GM12875 (cell line): ENCODE data around the gene SPECC1L.
"Not testable (repeated sequence)": the region's sequence is repeated elsewhere in the genome, so short reads cannot be mapped to it uniquely, and the experiment has no call there.

Experiments
- H3K4me3 ChIP-seq: one replicate; pipeline ENCODE4 v1.5.1; 2011; ENCODE audit warnings: low read depth, low read length, control low read depth
- TF ChIP-seq, protein P1 (sequence below): IDR thresholded peaks from 2 replicates; pipeline ENCODE4 v1.5.1; 2011; ENCODE audit warnings: low read depth, mild to moderate bottlenecking, control low read depth, inconsistent platforms, low read length, moderate library complexity, borderline replicate concordance; ENCODE audit not compliant: insufficient read depth

Gene SPECC1L

GRCh38 chr22:24240381-24240780, 30.2 kb upstream of the SPECC1L start:
- H3K4me3 ChIP-seq: no peak overlapping the region

DNA sequence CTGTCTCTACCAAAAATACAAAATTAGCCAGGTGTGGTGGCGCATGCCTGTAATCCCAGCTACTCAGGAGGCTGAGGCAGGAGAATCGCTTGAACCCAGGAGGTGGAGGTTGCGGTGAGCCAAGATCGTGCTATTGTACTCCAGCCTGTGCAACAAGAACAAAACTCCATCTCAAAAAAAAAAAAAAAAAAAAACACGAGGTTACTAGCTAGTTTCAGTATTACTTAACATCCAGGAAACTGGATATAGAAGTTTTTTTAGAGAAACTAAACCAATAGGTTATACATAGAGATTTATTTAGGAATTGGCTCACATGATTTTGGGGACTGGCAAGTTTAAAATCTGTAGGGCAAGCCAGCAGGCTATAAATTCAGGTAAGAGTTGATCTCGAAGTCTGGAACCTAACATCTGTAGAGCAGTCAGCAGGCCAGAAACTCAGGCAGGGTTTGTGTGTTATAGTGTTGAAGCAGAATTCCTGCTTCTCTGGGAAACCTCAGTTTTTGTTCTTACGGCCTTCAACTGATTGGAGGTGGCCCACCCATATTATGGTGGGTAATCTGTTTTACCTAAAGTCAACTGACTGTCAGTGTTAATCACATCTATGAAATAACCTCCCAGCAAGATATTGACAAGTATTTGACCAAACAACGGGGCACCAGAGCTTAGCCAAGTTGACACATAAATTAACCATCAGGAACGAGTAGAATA, 29.5 kb upstream of the SPECC1L start:
- H3K4me3 ChIP-seq: not testable (repeated sequence)

More at GRCh38 chr22:24240381-24240780, 30.2 kb upstream of the SPECC1L start:
- TF ChIP-seq, protein P1, sequence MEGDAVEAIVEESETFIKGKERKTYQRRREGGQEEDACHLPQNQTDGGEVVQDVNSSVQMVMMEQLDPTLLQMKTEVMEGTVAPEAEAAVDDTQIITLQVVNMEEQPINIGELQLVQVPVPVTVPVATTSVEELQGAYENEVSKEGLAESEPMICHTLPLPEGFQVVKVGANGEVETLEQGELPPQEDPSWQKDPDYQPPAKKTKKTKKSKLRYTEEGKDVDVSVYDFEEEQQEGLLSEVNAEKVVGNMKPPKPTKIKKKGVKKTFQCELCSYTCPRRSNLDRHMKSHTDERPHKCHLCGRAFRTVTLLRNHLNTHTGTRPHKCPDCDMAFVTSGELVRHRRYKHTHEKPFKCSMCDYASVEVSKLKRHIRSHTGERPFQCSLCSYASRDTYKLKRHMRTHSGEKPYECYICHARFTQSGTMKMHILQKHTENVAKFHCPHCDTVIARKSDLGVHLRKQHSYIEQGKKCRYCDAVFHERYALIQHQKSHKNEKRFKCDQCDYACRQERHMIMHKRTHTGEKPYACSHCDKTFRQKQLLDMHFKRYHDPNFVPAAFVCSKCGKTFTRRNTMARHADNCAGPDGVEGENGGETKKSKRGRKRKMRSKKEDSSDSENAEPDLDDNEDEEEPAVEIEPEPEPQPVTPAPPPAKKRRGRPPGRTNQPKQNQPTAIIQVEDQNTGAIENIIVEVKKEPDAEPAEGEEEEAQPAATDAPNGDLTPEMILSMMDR: no peak

DNA sequence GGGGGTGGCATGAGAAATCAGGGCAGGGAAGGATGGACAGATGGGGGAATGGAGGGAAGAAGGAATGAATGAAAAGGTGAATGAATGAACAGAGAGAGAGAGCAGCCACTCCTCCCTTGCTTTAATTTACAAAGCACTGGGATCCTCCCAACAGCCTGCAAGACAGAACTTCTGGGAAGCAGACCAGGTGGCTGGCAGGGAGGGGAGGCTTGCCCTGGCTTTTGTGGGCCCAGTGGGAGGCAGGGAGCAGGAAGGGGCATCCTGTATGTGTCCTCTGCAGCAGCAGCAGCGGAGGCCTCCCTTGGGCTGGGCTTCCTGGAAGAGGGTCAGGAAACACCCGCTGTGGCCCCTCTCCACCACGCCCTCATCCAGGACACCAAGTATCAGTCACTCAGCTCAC, 27.2 kb upstream of the SPECC1L start:
- H3K4me3 ChIP-seq: not testable (repeated sequence)

DNA sequence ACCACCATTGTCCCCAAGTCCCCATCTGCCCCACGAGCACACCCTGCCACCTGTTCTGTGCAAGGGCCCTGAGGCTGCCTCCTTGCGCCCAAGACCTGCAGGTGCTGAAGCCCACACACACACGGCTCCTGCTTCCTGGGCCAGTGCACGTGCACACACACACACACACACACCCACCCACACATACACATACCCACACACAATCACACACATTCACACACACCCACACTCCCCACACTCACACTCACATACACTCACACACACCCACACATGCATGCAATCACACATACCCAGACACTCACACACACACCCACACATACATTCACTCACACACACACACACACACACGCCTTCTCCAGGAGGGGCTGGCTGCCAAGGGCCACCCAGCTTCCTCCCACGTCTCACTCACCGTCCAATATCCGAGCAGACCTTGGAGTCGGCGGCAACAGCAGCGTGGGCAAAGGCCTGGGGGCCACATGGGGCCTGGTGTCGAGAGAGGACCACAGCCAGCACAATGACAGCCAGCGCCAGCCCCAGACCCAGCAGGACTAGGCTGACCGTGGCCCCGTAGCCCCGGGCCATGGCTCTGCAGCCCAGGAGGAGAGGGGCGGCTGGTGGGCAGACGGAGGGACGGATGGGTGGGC, 26.4 kb upstream of the SPECC1L start:
- TF ChIP-seq, protein P1: no peak
- no peak overlapping the region for H3K4me3 ChIP-seq

GRCh38 chr22:24245030-24245431, 25.6 kb upstream of the SPECC1L start, which contains the start of gene GGT5:
TSS of gene GGT5 (minus strand) at chr22:24245082. CDS start at chr22:24244725, 357 bp downstream.
- H3K4me3 ChIP-seq: not testable (repeated sequence)

- H3K4me3 ChIP-seq: not testable (repeated sequence)
Observed at GRCh38 chr22:24245584-24246561, 24.8 kb upstream of the SPECC1L start.

DNA sequence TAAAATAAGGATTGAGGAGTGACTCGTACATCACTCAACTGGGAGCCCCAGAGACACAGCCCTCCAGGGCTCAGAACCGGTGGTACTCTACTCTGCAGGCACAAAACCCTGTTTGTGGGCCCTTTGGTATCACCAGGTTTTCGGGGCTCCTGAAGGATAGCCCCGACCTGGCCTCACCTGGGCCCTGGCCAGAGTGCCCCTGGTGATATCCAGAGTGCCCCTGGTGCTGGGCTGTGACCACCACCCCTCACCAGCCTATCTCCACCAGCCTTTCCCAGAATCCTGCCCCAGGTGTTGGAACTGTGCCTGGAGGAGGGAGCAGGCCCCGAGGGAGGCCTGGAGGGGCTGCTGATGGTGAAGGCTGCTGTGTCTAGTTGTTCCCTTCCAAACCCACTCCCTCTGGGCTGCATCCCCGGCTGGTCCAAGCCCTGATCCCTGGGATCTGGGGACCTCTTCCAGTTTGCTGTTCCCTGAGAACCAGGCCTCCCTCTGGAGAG, 23.6 kb upstream of the SPECC1L start:
- no peak overlapping the region for H3K4me3 ChIP-seq
- TF ChIP-seq, protein P1: no peak

DNA sequence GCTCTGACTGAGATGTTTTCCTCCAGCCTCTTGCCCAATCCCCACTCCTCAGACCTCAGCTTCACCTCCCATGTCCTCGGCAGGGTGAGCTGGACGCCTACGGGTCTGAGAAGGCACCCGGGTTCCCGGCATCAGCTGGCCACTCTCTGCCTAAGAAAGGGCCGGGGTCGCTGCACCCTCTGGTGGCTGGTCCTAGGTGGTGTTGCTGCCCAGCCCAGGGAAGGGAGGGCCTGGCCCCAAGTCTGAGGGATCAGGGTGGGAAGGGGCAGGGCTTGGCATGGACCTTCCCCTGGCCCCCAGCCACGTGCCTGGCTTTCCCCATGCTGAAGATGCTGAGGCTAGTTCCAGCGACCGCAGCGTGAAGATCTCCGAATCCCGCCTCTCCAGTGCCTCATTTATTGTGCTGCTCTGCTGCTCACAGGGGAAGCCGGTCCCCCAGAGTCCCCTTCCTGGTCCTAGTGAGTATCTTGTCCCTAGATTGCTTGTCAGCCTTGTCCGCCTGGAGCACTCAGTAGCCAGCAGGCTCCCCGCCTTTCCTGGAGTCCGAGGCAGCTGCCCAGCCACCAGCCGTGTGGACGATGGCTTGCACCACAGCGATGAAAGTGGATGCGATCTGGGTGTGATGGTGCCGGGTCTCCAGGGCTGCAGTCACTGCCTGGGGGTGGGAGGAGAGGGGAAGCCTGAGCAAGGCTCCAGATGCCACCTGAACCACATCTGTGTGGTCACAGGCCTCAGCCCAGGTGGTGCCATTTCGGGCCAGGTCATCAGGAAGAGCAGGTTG, 22.9 kb upstream of the SPECC1L start:
- no peak overlapping the region for H3K4me3 ChIP-seq
- TF ChIP-seq, protein P1: peak; percentile 82

DNA sequence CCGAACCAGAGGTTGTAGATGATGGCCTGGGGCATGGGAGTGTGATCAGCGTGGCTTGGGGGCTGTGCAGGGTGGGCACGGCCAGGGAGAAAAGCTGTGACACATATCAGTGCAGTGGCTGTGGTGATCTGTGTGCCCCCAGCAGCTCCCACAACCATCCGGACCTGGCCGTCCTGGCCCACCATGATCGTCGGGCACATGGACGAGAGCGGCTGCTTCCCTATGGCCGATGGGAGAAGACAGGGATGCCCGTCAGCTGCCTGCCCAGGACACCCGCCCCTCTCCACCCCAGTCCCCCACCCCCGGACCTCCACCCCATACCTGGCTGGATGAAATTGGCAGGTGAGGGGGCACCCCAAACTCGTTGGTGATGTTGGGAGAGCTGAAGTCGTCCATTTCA, 22.0 kb upstream of the SPECC1L start:
- not testable (repeated sequence) for H3K4me3 ChIP-seq

DNA sequence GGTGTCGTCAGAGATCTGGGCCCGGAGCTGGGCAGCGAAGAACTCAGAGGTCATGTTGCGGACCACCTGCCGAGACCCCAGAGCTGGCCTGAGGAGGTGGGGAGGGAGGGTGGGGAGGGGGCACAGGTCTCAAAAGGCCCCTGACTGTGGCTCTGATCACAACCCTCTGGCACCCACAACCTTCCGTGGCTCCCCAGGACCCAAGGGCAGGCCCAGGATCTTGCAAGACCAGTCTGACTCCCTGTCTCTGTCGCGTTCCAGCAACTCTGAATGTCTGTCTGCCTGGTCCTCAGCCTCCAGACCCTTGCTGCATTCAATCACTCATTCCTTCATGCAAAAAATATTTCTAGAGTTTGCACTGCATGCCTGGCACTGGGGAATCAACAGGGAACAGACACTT, 21.2 kb upstream of the SPECC1L start:
- not testable (repeated sequence) for H3K4me3 ChIP-seq

DNA sequence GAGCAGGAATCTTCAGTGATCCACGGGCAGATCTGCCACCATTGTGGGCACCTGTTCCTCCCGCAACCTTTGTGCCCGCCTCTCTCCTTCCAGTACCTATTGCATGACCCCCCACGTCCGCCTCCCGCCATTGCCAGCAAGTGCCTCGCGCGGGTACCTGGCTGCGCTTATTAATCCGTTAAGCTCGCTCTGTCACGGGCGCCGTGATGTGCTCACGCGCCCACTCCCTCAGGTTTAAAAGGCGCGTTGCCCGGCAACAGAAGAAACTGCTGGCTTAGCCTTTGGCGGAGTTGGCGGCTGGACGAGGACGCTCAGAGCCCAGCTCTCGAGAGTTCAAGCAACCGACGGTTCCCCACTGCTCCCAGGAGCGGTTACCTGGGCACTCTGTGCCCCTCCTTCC, 19.3 kb upstream of the SPECC1L start:
- H3K4me3 ChIP-seq: not testable (repeated sequence)

GRCh38 chr22:24253126-24253525, 17.5 kb upstream of the SPECC1L start:
- not testable (repeated sequence) for H3K4me3 ChIP-seq

GRCh38 chr22:24256136-24256535, 14.5 kb upstream of the SPECC1L start:
- not testable (repeated sequence) for H3K4me3 ChIP-seq
